Fibroblast of pulmonary artery (primary cell): ENCODE measurements around the gene SERTAD3.

ENCODE experiments used
- DNase-seq: peaks from one replicate; pipeline ENCODE4 v3.0.0-alpha.2; 2010; ENCODE audit warnings: low read depth
- H3K4me3 ChIP-seq: replicated peaks from 2 replicates; pipeline ENCODE4 v1.5.1; 2011; ENCODE audit warnings: low read depth, mild to moderate bottlenecking, control low read depth, low read length, moderate library complexity
- CTCF ChIP-seq: IDR thresholded peaks from 2 replicates; pipeline ENCODE4 v1.5.1; 2011; ENCODE audit warnings: mild to moderate bottlenecking, control low read depth, low read length, inconsistent platforms; ENCODE audit errors: missing control alignments

The SERTAD3 gene

GRCh38 chr19:40445780-40446262 lies 1.7 kb upstream of the SERTAD3 start:
- TF ChIP-seq CTCF: no peak
- no peak for DNase-seq
- no peak overlapping the region for H3K4me3 ChIP-seq

GRCh38 chr19:40444825-40445312 lies 734 bp upstream of the SERTAD3 start:
- peak; percentile 25 for TF ChIP-seq CTCF
- H3K4me3 ChIP-seq: peak overlapping the region; percentile 100
- DNase-seq: no peak

- DNase-seq: peak; percentile 100
- peak overlapping the region; percentile 100 for H3K4me3 ChIP-seq
- TF ChIP-seq CTCF: no peak
Measured at GRCh38 chr19:40443131-40443999, 770 bp downstream of the SERTAD3 start.

GRCh38 chr19:40442328-40443130 lies 1.6 kb downstream of the SERTAD3 start:
- H3K4me3 ChIP-seq: peak overlapping the region; percentile 70
- TF ChIP-seq CTCF: no peak
- DNase-seq: no peak

GRCh38 chr19:40441719-40442253 lies 2.3 kb downstream of the SERTAD3 start:
- TF ChIP-seq CTCF: no peak
- H3K4me3 ChIP-seq: peak overlapping the region; percentile 70
- DNase-seq: no peak

- H3K4me3 ChIP-seq: no peak overlapping the region
- TF ChIP-seq CTCF: no peak
- no peak for DNase-seq
Measured at GRCh38 chr19:40438284-40438683, 5.9 kb downstream of the SERTAD3 start.
